GM18517 (cell line): ENCODE data around the gene DIPK1B.
"Not testable (repeated sequence)": the region's sequence is repeated elsewhere in the genome, so short reads cannot be mapped to it uniquely, and the experiment has no call there.

ENCODE experiments used
- ATAC-seq: cut with Tn5 transposase; IDR thresholded peaks from one replicate; pipeline ENCODE4 v1.9.1; 2021; ENCODE audit warnings: mild to moderate bottlenecking, moderate library complexity; ENCODE audit not compliant: unreplicated experiment

The DIPK1B gene

GRCh38 chr9:136697821-136698526, 14.4 kb upstream of the DIPK1B start:
- ATAC-seq, result no peak

GRCh38 chr9:136698635-136699246, 13.6 kb upstream of the DIPK1B start:
- no peak for ATAC-seq

GRCh38 chr9:136700304-136700703, 12.1 kb upstream of the DIPK1B start:
- no peak for ATAC-seq

- ATAC-seq, result no peak
These were observed 11.3 kb upstream of the DIPK1B start for GRCh38 chr9:136700959-136701667.

- ATAC-seq, result no peak
These were observed 10.7 kb upstream of the DIPK1B start for GRCh38 chr9:136701668-136702053.

- no peak for ATAC-seq
These were observed 9.0 kb upstream of the DIPK1B start for GRCh38 chr9:136703276-136703860.

- ATAC-seq, result not testable (repeated sequence)
These were observed 7.6 kb upstream of the DIPK1B start for GRCh38 chr9:136704741-136705140.

GRCh38 chr9:136705564-136705963, 6.8 kb upstream of the DIPK1B start:
- no peak for ATAC-seq

- no peak for ATAC-seq
These were observed 5.4 kb upstream of the DIPK1B start for GRCh38 chr9:136707011-136707410.

GRCh38 chr9:136707849-136708517, 4.4 kb upstream of the DIPK1B start:
- no peak for ATAC-seq

GRCh38 chr9:136709454-136710109, 2.8 kb upstream of the DIPK1B start:
- no peak for ATAC-seq

- no peak for ATAC-seq
These were observed 1.8 kb upstream of the DIPK1B start for GRCh38 chr9:136710543-136710942.

- ATAC-seq, result not testable (repeated sequence)
These were observed 1.1 kb upstream of the DIPK1B start for GRCh38 chr9:136711219-136711648.

- ATAC-seq, result no peak
These were observed 545 bp downstream of the DIPK1B start for GRCh38 chr9:136712690-136713544.

- no peak for ATAC-seq
These were observed 1.2 kb downstream of the DIPK1B start for GRCh38 chr9:136713550-136713949.

GRCh38 chr9:136714096-136714892, 1.9 kb downstream of the DIPK1B start:
- no peak for ATAC-seq

GRCh38 chr9:136714893-136715274, 2.5 kb downstream of the DIPK1B start:
- ATAC-seq, result no peak

GRCh38 chr9:136717399-136717798, 5.0 kb downstream of the DIPK1B start:
- no peak for ATAC-seq
